ENCODE data around the gene SLC1A4.

GRCh38 chr2:65025453-65026123 lies 36.4 kb downstream of the SLC1A4 start:
- TF ChIP-seq CTCF (IDR thresholded peaks at IDR 0.05) (no peak), POLR2A (IDR thresholded peaks at IDR 0.05) (no peak)

Data from prostate gland (tissue), 2 donors.